ENCODE results near the gene HEATR3. TPM values are rescaled to one million over a fixed set of nuclear protein-coding genes. Genes with fewer than 3 reads are reported as not detected.

Gene HEATR3
- total RNA-seq, 4 donors from 2014 or later: 17.6 to 42.2 (median 25.8) TPM

DNA sequence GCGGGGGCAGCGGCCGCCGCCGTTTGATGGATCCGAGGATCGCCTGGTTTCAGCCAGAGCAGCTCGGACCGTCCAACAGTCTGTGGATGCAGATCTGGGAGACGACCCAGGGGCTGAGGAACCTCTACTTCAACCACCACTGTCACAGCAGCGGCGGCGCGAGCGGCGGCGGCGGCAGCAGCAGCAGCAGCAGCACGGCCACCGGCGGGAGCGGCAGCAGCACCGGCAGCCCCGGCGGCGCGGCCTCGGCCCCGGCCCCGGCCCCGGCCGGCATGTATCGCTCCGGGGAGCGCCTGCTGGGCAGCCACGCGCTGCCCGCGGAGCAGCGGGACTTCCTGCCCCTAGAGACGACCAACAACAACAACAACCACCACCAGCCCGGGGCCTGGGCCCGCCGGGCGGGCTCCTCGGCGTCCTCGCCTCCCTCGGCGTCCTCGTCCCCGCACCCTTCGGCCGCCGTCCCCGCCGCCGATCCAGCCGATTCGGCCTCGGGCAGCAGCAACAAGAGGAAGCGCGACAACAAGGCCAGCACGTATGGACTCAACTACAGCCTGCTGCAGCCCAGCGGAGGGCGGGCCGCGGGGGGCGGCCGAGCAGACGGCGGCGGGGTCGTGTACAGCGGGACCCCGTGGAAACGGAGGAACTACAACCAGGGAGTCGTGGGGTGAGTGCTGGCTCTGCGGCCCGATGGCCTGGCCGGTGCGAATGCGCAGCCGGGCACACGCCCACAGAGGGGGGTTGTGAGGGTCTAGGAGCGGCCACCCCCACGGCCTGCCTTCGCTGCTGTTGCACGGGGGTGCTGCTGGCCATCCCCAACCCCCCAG is 88.0 kb downstream of the HEATR3 start:
- H3K9me3 ChIP-seq: no peaks in the 10 kb centered on the region
- H3K4me3 ChIP-seq: peak overlapping the region; percentile 84 to 97 (median 92)
- TF ChIP-seq POLR2AphosphoS5 (IDR thresholded peaks at IDR 0.05) (no peak), POLR2A (IDR thresholded peaks at IDR 0.05) (no peak), EP300 (IDR thresholded peaks at IDR 0.05; ENCODE audit: low read depth) (no peak)
- TF ChIP-seq, protein P1, sequence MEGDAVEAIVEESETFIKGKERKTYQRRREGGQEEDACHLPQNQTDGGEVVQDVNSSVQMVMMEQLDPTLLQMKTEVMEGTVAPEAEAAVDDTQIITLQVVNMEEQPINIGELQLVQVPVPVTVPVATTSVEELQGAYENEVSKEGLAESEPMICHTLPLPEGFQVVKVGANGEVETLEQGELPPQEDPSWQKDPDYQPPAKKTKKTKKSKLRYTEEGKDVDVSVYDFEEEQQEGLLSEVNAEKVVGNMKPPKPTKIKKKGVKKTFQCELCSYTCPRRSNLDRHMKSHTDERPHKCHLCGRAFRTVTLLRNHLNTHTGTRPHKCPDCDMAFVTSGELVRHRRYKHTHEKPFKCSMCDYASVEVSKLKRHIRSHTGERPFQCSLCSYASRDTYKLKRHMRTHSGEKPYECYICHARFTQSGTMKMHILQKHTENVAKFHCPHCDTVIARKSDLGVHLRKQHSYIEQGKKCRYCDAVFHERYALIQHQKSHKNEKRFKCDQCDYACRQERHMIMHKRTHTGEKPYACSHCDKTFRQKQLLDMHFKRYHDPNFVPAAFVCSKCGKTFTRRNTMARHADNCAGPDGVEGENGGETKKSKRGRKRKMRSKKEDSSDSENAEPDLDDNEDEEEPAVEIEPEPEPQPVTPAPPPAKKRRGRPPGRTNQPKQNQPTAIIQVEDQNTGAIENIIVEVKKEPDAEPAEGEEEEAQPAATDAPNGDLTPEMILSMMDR (IDR thresholded peaks at IDR 0.05): no peak
- peaks cover 15 to 49% (median 34%) of the 10 kb centered on the region in 4 donors for H3K4me1 ChIP-seq
- intact Hi-C loops (cut with DNase I; ENCODE audit: low total_unique reads): loop anchor here (5.0 kb wide), 1 partner anchor 53 kb away; no protein-coding TSS in a partner anchor
- peak overlapping the region; percentile 94 to 99 (median 98) for H3K27ac ChIP-seq
- no peaks in the 10 kb centered on the region for H3K36me3 ChIP-seq
- WGBS, 2 donors (ENCODE audit: low coverage in 1 of 2): 1% methylated on average over 72 of the region's 89 CpGs; no CpG with 5 or more reads in 1 of the 2 donors
- no peaks in the 10 kb centered on the region for H3K27me3 ChIP-seq
- DNase-seq: no peak
- in situ Hi-C loops (cut with MboI; ENCODE audit: low pct_ligation_motif_present in 1 of 4, low pct_unique_long_range_greater_than_20kb in 1 of 4, low sequenced_read_pairs in 3 of 4): no loop called here

DNA sequence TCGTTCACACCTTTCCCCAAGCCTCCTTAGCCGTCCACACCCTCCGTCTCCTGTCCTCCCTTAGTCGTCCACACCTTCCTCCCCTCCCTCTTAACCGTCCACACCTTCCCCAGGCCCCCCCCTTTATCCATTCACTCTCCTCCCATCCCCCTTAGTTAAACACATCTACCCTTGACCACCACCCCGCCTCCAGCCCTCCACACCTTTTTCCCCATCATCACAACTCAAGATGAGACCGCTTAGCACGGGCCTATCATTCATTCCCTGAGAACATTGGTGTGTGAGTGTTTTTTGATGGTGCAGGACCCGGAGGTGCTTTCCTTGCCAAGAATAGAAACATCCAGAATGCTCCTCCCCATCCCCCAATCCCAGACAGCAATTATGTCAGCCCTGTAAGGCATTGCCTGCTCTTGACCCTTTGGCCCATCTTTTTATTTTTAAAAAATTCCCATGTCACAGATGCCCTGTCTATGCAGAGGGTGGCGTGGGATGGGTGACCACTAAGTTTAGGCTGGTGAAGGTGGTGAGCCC is 88.7 kb downstream of the HEATR3 start:
- peak overlapping the region; percentile 94 to 99 (median 98) for H3K27ac ChIP-seq
- H3K4me1 ChIP-seq: peaks cover 15 to 51% (median 35%) of the 10 kb centered on the region in 4 donors
- no peaks in the 10 kb centered on the region for H3K9me3 ChIP-seq
- H3K27me3 ChIP-seq: no peaks in the 10 kb centered on the region
- TF ChIP-seq POLR2AphosphoS5 (IDR thresholded peaks at IDR 0.05) (no peak), EP300 (IDR thresholded peaks at IDR 0.05; ENCODE audit: low read depth) (no peak), POLR2A (IDR thresholded peaks at IDR 0.05) (no peak)
- TF ChIP-seq, protein P1 (IDR thresholded peaks at IDR 0.05): no peak
- H3K36me3 ChIP-seq: no peaks in the 10 kb centered on the region
- in situ Hi-C loops (cut with MboI; ENCODE audit: low pct_ligation_motif_present in 1 of 4, low pct_unique_long_range_greater_than_20kb in 1 of 4, low sequenced_read_pairs in 3 of 4) (no loop called here), intact Hi-C loops (cut with DNase I; ENCODE audit: low total_unique reads) (loop anchor here (5.0 kb wide), 1 partner anchor 53 kb away; no protein-coding TSS in a partner anchor)
- DNase-seq: peak; percentile 15
- 3 to 27% methylated on average over 3 to 10 of the region's 10 CpGs for WGBS, 2 donors (ENCODE audit: low coverage in 1 of 2)
- peak overlapping the region; percentile 84 to 97 (median 92) for H3K4me3 ChIP-seq

DNA sequence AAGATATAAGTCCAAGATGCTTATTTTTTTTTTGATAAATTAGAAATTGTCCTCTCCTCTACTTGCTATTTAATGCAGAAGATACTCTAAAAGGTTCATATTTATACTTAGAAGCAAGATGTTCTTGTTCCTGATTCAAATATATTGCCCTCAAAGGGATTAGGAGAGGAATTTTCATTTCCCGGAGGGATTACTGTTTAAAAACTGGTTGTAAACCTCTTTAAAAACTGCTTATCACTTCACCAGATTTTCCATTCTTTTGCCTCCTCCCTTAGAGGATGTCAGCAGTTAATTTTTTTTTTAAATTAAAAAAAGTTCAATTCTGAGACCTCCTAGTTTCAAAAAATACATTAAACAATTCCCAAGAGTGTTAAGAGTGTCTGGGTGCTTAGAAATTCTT is 90.2 kb downstream of the HEATR3 start:
- Histone ChIP-seq H3K4me1 (peaks cover 15 to 54% (median 39%) of the 10 kb centered on the region in 4 donors), H3K4me3 (peak overlapping the region in 3 of 4 donors; percentile 84 to 95 (median 88)), H3K27ac (peak overlapping the region; percentile 94 to 99 (median 98)), H3K27me3 (no peaks in the 10 kb centered on the region), H3K36me3 (no peaks in the 10 kb centered on the region), H3K9me3 (no peaks in the 10 kb centered on the region)
- DNase-seq: no peak
- intact Hi-C loops (cut with DNase I; ENCODE audit: low total_unique reads) (no loop called here), in situ Hi-C loops (cut with MboI; ENCODE audit: low pct_ligation_motif_present in 1 of 4, low pct_unique_long_range_greater_than_20kb in 1 of 4, low sequenced_read_pairs in 3 of 4) (no loop called here)
- no peak for TF ChIP-seq POLR2A (IDR thresholded peaks at IDR 0.05)
- TF ChIP-seq, protein P1 (IDR thresholded peaks at IDR 0.05): no peak
- TF ChIP-seq EP300 (IDR thresholded peaks at IDR 0.05; ENCODE audit: low read depth): no peak
- TF ChIP-seq POLR2AphosphoS5 (IDR thresholded peaks at IDR 0.05): no peak
- 16 to 27% methylated on average over 1 of the region's 1 CpG for WGBS, 2 donors (ENCODE audit: low coverage in 1 of 2)

Small RNA genes lying within 50 kb of the gene (small RNA-seq; reads per million reads assigned to genes)
- gene RF00017 (0 reads per million in 4 donors), gene RF00156 (0 reads per million in 4 donors), gene RNY4P3 (0.12 to 1.1 (median 0.32) reads per million in 4 donors), gene RPL10P14 (0 reads per million in 4 donors)

Other genes with a start within 250 kb of the HEATR3 start
- 10 to 100 TPM in 1 of 4 donors, 1 to 10 TPM in 3; 4.9 to 13.1 (median 7.2) TPM for gene ZNF423, start 209.9 kb upstream of the HEATR3 start, total RNA-seq
- gene CNEP1R1, start 40.7 kb upstream of the HEATR3 start, total RNA-seq: 10 to 100 TPM in 3 of 4 donors, 1 to 10 TPM in 1; 7.6 to 21.6 (median 14.9) TPM
- 10 to 100 TPM in 2 of 4 donors, 1 to 10 TPM in 2; 8.2 to 18.0 (median 13.0) TPM for gene TENT4B, start 87.3 kb downstream of the HEATR3 start, total RNA-seq
- 10 to 100 TPM in 3 of 4 donors, 1 to 10 TPM in 1; 4.6 to 44.9 (median 14.1) TPM for gene ADCY7, start 200.6 kb downstream of the HEATR3 start, total RNA-seq

Measured in transverse colon (tissue), 4 donors.